Neural progenitor cell (in vitro differentiated cells): Measurements from ENCODE around the gene TNFRSF1B.

Experiments used
- CTCF ChIP-seq: fragments of 200-600 bp; sonication (generic); IDR thresholded peaks from 2 replicates; pipeline ENCODE4 v1.5.1; 2017; ENCODE audit warnings: antibody characterized with exemption, mild to moderate bottlenecking
- EZH2 ChIP-seq: fragments of 200-600 bp; sonication (generic); IDR thresholded peaks from 2 replicates; pipeline ENCODE4 v1.6.1; 2017; ENCODE audit warnings: antibody characterized with exemption, mild to moderate bottlenecking, moderate library complexity
- EZH2phosphoT487 ChIP-seq: fragments of 200-600 bp; sonication (generic); IDR thresholded peaks from 2 replicates; pipeline ENCODE4 v1.6.1; 2017; ENCODE audit warnings: antibody characterized with exemption

- no peak for TF ChIP-seq CTCF
- no peak for TF ChIP-seq EZH2
- TF ChIP-seq EZH2phosphoT487: no peak
Measured at GRCh38 chr1:12138196-12139168, 28.3 kb upstream of the TNFRSF1B start.
